Heart left ventricle (tissue), 16 donors: ENCODE results near the gene NBAS. TPM values are rescaled to one million over a fixed set of nuclear protein-coding genes. Genes with fewer than 3 reads are reported as not detected.

ENCODE experiments used
- ATAC-seq, 4 donors: fragments of 200-7000 bp; cut with Tn5 transposase; one replicate each; pipeline ENCODE4 v1.9.1; 2020 to 2022; ENCODE audit warnings: moderate library complexity in 4 of 4, mild to moderate bottlenecking in 3 of 4, moderate number of reproducible peaks in 1 of 4
- DNase-seq, 5 donors: peaks; one replicate each; pipeline ENCODE4 v3.0.0-alpha.2; 2020
- H3K27ac ChIP-seq, 12 donors: fragments of 200-600 bp; sonication (generic) in 4 of 12; one replicate each; pipeline versions ENCODE4 v1.5.0 to v1.8.0; 2016 to 2022; ENCODE audit warnings: mild to moderate bottlenecking in 2 of 12
- H3K27me3 ChIP-seq, 9 donors: fragments of 200-600 bp; sonication (generic) in 2 of 9; one replicate each; pipeline versions ENCODE4 v1.5.1 to v1.8.0; 2016 to 2022; ENCODE audit warnings: mild to moderate bottlenecking in 3 of 9
- H3K36me3 ChIP-seq, 9 donors: fragments of 200-600 bp; sonication (generic) in 2 of 9; one replicate each; pipeline versions ENCODE4 v1.5.0 to v1.8.0; 2018 to 2022; ENCODE audit warnings: mild to moderate bottlenecking in 2 of 9
- H3K4me1 ChIP-seq, 12 donors: fragments of 200-600 bp; sonication (generic) in 4 of 12; one replicate each; pipeline versions ENCODE4 v1.5.0 to v1.8.0; 2016 to 2022; ENCODE audit warnings: mild to moderate bottlenecking in 3 of 12
- H3K4me3 ChIP-seq, 12 donors: fragments of 200-600 bp; sonication (generic) in 4 of 12; one replicate each; pipeline versions ENCODE4 v1.5.0 to v1.8.0; 2017 to 2022; ENCODE audit warnings: mild to moderate bottlenecking in 9 of 12, moderate library complexity in 4 of 12
- H3K9me3 ChIP-seq, 12 donors: fragments of 200-600 bp; sonication (generic) in 4 of 12; one replicate each; pipeline versions ENCODE4 v1.5.0 to v1.8.0; 2016 to 2022; ENCODE audit warnings: mild to moderate bottlenecking in 1 of 12
- POLR2A ChIP-seq, 2 donors: fragments of 450-650 bp; IDR thresholded peaks; one replicate each; pipeline ENCODE4 v1.6.1; 2017; ENCODE audit warnings: antibody characterized with exemption in 2 of 2, mild to moderate bottlenecking in 2 of 2, moderate library complexity in 2 of 2
- WGBS, 4 donors: extraction: QIAGEN DNeasy Blood & Tissue Kit in 2 of 4; methylation state at CpG; one replicate each; pipeline versions ENCODE4 v1.1.5 to v1.1.7; 2013 to 2018; 5-methylcytosine and 5-hydroxymethylcytosine counted together
- intact Hi-C, 10 donors: fragments of 100-400 bp; cut with DNase I; formaldehyde crosslinking; loops; one replicate each; pipeline versions ENCODE4 v1.11.1 to v1.14.2; 2022
- polyA plus RNA-seq, 2 donors: library from polyadenylated mRNA; stranded (reverse); fragments of 200-250 nt; gene quantifications; one replicate each; pipeline ENCODE4 v1.2.3, GENCODE V29; 2013
- total RNA-seq, 9 donors: library from RNA; depleted of rRNA in 2 of 9; stranded (reverse); fragments of >200 nt in 2 of 9; fragmentation: NEBNext Ultra II Directional in 3 of 9; extraction: Animal tissue kit (Norgen Biotek cat#: 25700) in 3 of 9; gene quantifications; one replicate each; pipeline versions ENCODE4 v1.1.0 to v1.2.4, GENCODE V29; 2016 to 2023
- TF ChIP-seq, protein P1 (sequence below), 12 donors: fragments of 200-600 bp; sonication (generic) in 4 of 12; IDR thresholded peaks; one replicate each; pipeline versions ENCODE4 v1.5.0 to v1.8.0; 2018 to 2022; ENCODE audit warnings: antibody characterized with exemption in 12 of 12, mild to moderate bottlenecking in 5 of 12
- donor health status: ischemic (EF 13 %, LVEDD 7.1; RV severe dilation, severe dysfunction).
- donor health status: healthy with polysubstance abuse.
- donor health status: DM: no; HTN: yes; CAD: no.
- donor health status: DM: no; HTN: no; CAD: no.
- donor health status: ischemic (EF 25% LVEDD 6.9; RV normal size, moderate dysfunction).
- donor health status: ischemic (EF 25% LVEDD 5.7; RV mildly dilated, moderate dysfunction).
- donor health status: healthy.
- donor health status: DM: yes; HTN: yes; CAD: no.
- donor health status: ischemic (EF 35%, LVEDD 5.7; RV mildly dilated, moderate dysfunction).
- donor health status: nonischemic (EF 11% LVEDD 7.7; RV severe dilation, severe dysfunction).
- donor health status: DM: yes; HTN: yes; CAD: no.
- donor health status: PGD.
- donor health status: ischemic (EF 29% LVEDD 5.4; RV normal size, mild dysfunction).
- donor health status: nonischemic (EF 23%, LVEDD 6.1; RV moderate dilation, normal function).

NBAS gene
- total and polyA plus RNA-seq, 11 donors: 23.1 to 63.0 (median 50.5) TPM

DNA sequence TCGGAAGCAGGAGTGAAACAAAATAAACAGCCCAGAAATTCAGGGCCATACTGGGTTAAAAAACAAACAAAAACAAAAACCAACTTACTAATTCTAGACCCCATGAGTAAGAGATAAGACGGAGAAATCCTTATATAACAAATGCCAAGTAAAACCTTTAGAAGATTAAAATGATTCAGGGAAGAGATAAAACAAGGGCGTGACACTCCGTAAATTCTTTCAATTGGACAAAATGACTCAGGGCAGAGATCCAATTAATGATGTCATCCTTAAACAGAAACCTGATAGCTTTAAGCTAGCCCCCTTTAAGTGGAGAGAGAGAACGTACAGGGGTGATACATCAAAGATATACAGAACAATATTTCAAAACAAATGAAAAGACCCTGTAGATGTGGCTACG is 317.4 kb downstream of the NBAS start:
- Histone ChIP-seq H3K36me3 (no peaks in the 10 kb centered on the region), H3K4me3 (no peak overlapping the region), H3K27me3 (no peaks in the 10 kb centered on the region), H3K9me3 (no peaks in the 10 kb centered on the region), H3K4me1 (peaks cover 0 to 4% (median 0%) of the 10 kb centered on the region in 12 donors), H3K27ac (no peak overlapping the region)
- DNase-seq (no peak), ATAC-seq (no peak)
- TF ChIP-seq POLR2A (IDR thresholded peaks at IDR 0.05): no peak
- TF ChIP-seq, protein P1, sequence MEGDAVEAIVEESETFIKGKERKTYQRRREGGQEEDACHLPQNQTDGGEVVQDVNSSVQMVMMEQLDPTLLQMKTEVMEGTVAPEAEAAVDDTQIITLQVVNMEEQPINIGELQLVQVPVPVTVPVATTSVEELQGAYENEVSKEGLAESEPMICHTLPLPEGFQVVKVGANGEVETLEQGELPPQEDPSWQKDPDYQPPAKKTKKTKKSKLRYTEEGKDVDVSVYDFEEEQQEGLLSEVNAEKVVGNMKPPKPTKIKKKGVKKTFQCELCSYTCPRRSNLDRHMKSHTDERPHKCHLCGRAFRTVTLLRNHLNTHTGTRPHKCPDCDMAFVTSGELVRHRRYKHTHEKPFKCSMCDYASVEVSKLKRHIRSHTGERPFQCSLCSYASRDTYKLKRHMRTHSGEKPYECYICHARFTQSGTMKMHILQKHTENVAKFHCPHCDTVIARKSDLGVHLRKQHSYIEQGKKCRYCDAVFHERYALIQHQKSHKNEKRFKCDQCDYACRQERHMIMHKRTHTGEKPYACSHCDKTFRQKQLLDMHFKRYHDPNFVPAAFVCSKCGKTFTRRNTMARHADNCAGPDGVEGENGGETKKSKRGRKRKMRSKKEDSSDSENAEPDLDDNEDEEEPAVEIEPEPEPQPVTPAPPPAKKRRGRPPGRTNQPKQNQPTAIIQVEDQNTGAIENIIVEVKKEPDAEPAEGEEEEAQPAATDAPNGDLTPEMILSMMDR (IDR thresholded peaks at IDR 0.05): no peak
- 69 to 80% (median 76%) methylated on average over 6 of the region's 6 CpGs for WGBS, 4 donors
- intact Hi-C loops: no loop called here

DNA sequence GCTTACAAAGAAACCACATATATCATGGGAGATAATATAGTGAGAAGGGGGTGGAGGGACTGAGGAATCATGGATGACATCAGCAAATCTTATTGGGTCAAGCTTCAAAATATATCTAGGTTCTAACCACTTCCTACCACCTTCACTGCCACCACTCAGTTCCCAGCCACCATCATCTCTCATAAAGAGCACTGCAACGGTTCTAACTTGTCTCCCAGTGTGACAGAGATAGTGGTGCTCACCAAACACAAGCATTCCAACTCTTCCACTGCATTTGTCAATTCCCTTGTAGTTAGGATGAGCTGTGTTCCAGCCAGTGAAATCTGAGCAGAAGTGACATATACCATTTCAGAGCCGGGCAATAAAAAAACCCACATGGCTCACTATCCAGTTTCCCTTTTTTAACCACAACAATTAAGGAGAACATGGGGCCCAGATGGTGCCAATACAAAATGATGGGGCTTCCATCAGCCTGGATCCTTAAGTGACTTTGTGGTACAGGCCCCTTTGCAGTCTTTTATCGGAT is 318.1 kb downstream of the NBAS start:
- TF ChIP-seq, protein P1 (IDR thresholded peaks at IDR 0.05): no peak
- no peak for TF ChIP-seq POLR2A (IDR thresholded peaks at IDR 0.05)
- H3K27ac ChIP-seq: no peak overlapping the region
- intact Hi-C loops: no loop called here
- no peak overlapping the region for H3K4me3 ChIP-seq
- no peak for DNase-seq
- no peak for ATAC-seq
- WGBS, 4 donors: 83 to 91% (median 87%) methylated on average over 3 of the region's 3 CpGs
- H3K36me3 ChIP-seq: peaks cover 0 to 5% (median 0%) of the 10 kb centered on the region in 9 donors
- no peaks in the 10 kb centered on the region for H3K27me3 ChIP-seq
- no peaks in the 10 kb centered on the region for H3K9me3 ChIP-seq
- peaks cover 0 to 4% (median 0%) of the 10 kb centered on the region in 12 donors for H3K4me1 ChIP-seq

DNA sequence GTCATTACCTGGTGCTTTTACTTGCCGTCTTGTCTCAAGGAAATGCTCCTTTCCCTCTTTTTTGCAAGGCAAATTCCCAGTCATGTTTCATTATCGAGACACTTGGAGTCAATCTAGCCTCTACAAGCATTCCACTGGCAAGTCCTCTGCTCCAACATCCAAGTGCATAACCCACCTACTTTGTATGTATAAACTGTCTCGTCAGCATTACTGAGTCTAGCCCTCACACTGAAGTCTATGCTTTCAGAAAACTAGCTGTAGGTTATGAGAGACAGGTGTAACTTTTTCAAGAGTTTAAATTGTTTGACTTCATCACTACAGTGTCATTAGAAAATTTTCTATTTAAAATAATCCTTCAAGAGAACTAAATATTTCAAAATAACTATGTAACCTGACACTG is 319.2 kb downstream of the NBAS start:
- ATAC-seq (no peak), DNase-seq (no peak)
- WGBS, 4 donors: 93 to 97% (median 95%) methylated on average over 3 of the region's 3 CpGs
- Histone ChIP-seq H3K36me3 (peaks cover 0 to 9% (median 0%) of the 10 kb centered on the region in 9 donors), H3K4me1 (peaks cover 0 to 3% (median 0%) of the 10 kb centered on the region in 12 donors), H3K9me3 (no peaks in the 10 kb centered on the region), H3K27ac (no peak overlapping the region), H3K4me3 (no peak overlapping the region), H3K27me3 (no peaks in the 10 kb centered on the region)
- intact Hi-C loops: no loop called here
- TF ChIP-seq, protein P1 (IDR thresholded peaks at IDR 0.05): no peak
- no peak for TF ChIP-seq POLR2A (IDR thresholded peaks at IDR 0.05)

DNA sequence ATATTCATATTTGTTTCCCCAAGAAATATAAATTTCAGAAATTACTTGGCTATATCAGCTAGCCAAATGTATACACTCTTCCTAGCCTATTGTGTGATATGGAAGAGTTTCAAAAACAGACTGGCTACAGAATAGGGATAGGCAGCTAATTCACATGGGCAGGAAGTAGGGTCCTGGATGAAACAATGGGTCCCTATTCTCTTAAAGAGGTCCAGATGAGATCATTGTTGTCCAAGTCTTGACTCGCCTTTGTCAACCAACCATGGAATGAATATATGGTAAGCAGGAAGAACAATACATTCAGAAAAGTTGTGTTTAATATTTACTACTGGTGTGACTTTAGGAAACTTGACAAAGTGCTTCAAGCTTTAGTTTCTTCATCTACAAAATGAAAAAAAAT is 319.9 kb downstream of the NBAS start:
- Histone ChIP-seq H3K27me3 (no peaks in the 10 kb centered on the region), H3K4me1 (no peaks in the 10 kb centered on the region), H3K36me3 (peaks cover 0 to 11% (median 0%) of the 10 kb centered on the region in 9 donors), H3K9me3 (no peaks in the 10 kb centered on the region), H3K27ac (no peak overlapping the region), H3K4me3 (no peak overlapping the region)
- ATAC-seq: no peak
- intact Hi-C loops: no loop called here
- no peak for TF ChIP-seq POLR2A (IDR thresholded peaks at IDR 0.05)
- TF ChIP-seq, protein P1 (IDR thresholded peaks at IDR 0.05): no peak
- WGBS, 4 donors: 63 to 77% (median 71%) methylated on average over 1 of the region's 1 CpG
- no peak for DNase-seq
